SU-DHL-6 (cell line): ENCODE results near the gene KLHL30.

Experiments used
- H2AFZ ChIP-seq: fragments of 200-600 bp; sonication (generic); 2 replicates; pipeline ENCODE4 v1.6.1; 2014; ENCODE audit warnings: low read depth, mild to moderate bottlenecking, moderate library complexity, mixed read lengths, antibody characterized with exemption, low read length; ENCODE audit not compliant: severe bottlenecking
- H3F3A ChIP-seq: fragments of 200-600 bp; shearing (Covaris generic); 2 replicates; pipeline ENCODE4 v1.6.0; 2016; ENCODE audit warnings: antibody characterized with exemption, mild to moderate bottlenecking; ENCODE audit not compliant: insufficient read depth
- H3K27ac ChIP-seq: fragments of 200-600 bp; sonication (generic); 2 replicates; pipeline ENCODE4 v1.5.1; 2016; ENCODE audit warnings: low read depth, mild to moderate bottlenecking, low read length, moderate library complexity, mixed read lengths
- H3K27me3 ChIP-seq: fragments of 200-600 bp; sonication (generic), shearing (Covaris generic); 2 replicates; pipeline ENCODE4 v1.6.0; 2014; ENCODE audit warnings: mild to moderate bottlenecking, low read length
- H3K36me3 ChIP-seq: fragments of 200-600 bp; sonication (generic); 2 replicates; pipeline ENCODE4 v1.6.1; 2014; ENCODE audit warnings: mild to moderate bottlenecking, low read length, mixed read lengths
- H3K4me2 ChIP-seq: fragments of 300-600, 200-600 bp; shearing (Covaris generic), sonication (generic); 2 replicates; pipeline ENCODE4 v1.6.0; 2014; ENCODE audit warnings: low read length, low read depth, mild to moderate bottlenecking; ENCODE audit not compliant: poor library complexity, severe bottlenecking
- H3K4me3 ChIP-seq: fragments of 200-600 bp; sonication (generic); 2 replicates; pipeline ENCODE4 v1.5.1; 2014; ENCODE audit warnings: antibody characterized with exemption, low read length, mild to moderate bottlenecking, mixed read lengths; ENCODE audit not compliant: insufficient read depth, poor library complexity, severe bottlenecking
- H3K79me2 ChIP-seq: fragments of 200-600 bp; sonication (generic); 2 replicates; pipeline ENCODE4 v1.6.1; 2014; ENCODE audit warnings: mild to moderate bottlenecking, low read length, moderate library complexity; ENCODE audit not compliant: insufficient read depth
- H3K9ac ChIP-seq: fragments of 200-600 bp; sonication (generic); 2 replicates; pipeline ENCODE4 v1.7.0; 2014; ENCODE audit warnings: mild to moderate bottlenecking, low read length
- H3K9me2 ChIP-seq: fragments of 200-600 bp; sonication (generic); replicated peaks from 2 replicates; pipeline ENCODE4 v1.6.1; 2014; ENCODE audit warnings: low read length; ENCODE audit not compliant: insufficient read depth
- H3K9me3 ChIP-seq: fragments of 200-600 bp; sonication (generic); 2 replicates; pipeline ENCODE4 v1.6.1; 2014; ENCODE audit warnings: low read length, mixed read lengths; ENCODE audit not compliant: insufficient read depth
- H4K20me1 ChIP-seq: fragments of 200-600 bp; sonication (generic); 2 replicates; pipeline ENCODE4 v1.6.1; 2014; ENCODE audit warnings: low read depth, mild to moderate bottlenecking, antibody characterized with exemption, low read length, moderate library complexity, mixed read lengths
- CTCF ChIP-seq: fragments of 200-600 bp; sonication (generic); IDR thresholded peaks from one replicate; pipeline ENCODE4 v1.5.1; 2017; ENCODE audit warnings: antibody characterized with exemption, mild to moderate bottlenecking, low read length, moderate library complexity; ENCODE audit not compliant: insufficient read depth, poor library complexity, severe bottlenecking
- EZH2phosphoT487 ChIP-seq: fragments of 200-600 bp; sonication (generic), shearing (Covaris generic); conservative IDR thresholded peaks from 2 replicates; pipeline ENCODE4 v1.6.1; 2018; ENCODE audit warnings: mild to moderate bottlenecking, antibody characterized with exemption, low read length, moderate library complexity, mixed read lengths

The KLHL30 gene

GRCh38 chr2:238140721-238141540 is 2.5 kb downstream of the KLHL30 start:
- Histone ChIP-seq H3K9ac (no peak overlapping the region), H3F3A (no peaks in the 10 kb centered on the region), H4K20me1 (no peaks in the 10 kb centered on the region), H3K4me2 (no peak overlapping the region), H3K27me3 (no peaks in the 10 kb centered on the region), H2AFZ (no peak overlapping the region), H3K4me3 (no peak overlapping the region), H3K9me3 (no peaks in the 10 kb centered on the region), H3K36me3 (no peaks in the 10 kb centered on the region), H3K79me2 (no peaks in the 10 kb centered on the region), H3K9me2 (no peaks in the 10 kb centered on the region), H3K27ac (no peak overlapping the region)
- TF ChIP-seq EZH2phosphoT487 (no peak), CTCF (no peak)

GRCh38 chr2:238141541-238142318 is 3.3 kb downstream of the KLHL30 start:
- no peak overlapping the region for H3K27ac ChIP-seq
- no peaks in the 10 kb centered on the region for H3K9me2 ChIP-seq
- no peaks in the 10 kb centered on the region for H3K79me2 ChIP-seq
- no peaks in the 10 kb centered on the region for H3K27me3 ChIP-seq
- H3K36me3 ChIP-seq, result no peaks in the 10 kb centered on the region
- H3K9ac ChIP-seq, result no peak overlapping the region
- TF ChIP-seq CTCF (no peak), EZH2phosphoT487 (no peak)
- no peaks in the 10 kb centered on the region for H3F3A ChIP-seq
- H3K4me2 ChIP-seq, result no peak overlapping the region
- no peak overlapping the region for H3K4me3 ChIP-seq
- H3K9me3 ChIP-seq, result no peaks in the 10 kb centered on the region
- no peaks in the 10 kb centered on the region for H4K20me1 ChIP-seq
- H2AFZ ChIP-seq, result no peak overlapping the region

- Histone ChIP-seq H3K79me2 (no peaks in the 10 kb centered on the region), H3K27ac (no peak overlapping the region), H2AFZ (no peak overlapping the region), H3K36me3 (no peaks in the 10 kb centered on the region), H4K20me1 (no peaks in the 10 kb centered on the region), H3K9ac (no peak overlapping the region), H3K9me3 (no peaks in the 10 kb centered on the region), H3K9me2 (no peaks in the 10 kb centered on the region), H3K4me3 (no peak overlapping the region), H3F3A (no peaks in the 10 kb centered on the region), H3K27me3 (no peaks in the 10 kb centered on the region), H3K4me2 (no peak overlapping the region)
- TF ChIP-seq EZH2phosphoT487 (no peak), CTCF (no peak)
Measured at GRCh38 chr2:238142382-238143205, 4.1 kb downstream of the KLHL30 start.
